ENCODE results near the gene PRKCD.

PRKCD gene

GRCh38 chr3:53236112-53236841 lies 75.3 kb downstream of the PRKCD start:
- peak in 1 of 2 donors; percentile 22 for DNase-seq

GRCh38 chr3:53238051-53238850 lies 77.2 kb downstream of the PRKCD start:
- no peak for DNase-seq

GRCh38 chr3:53238886-53239285 lies 77.9 kb downstream of the PRKCD start:
- no peak for DNase-seq

DNA sequence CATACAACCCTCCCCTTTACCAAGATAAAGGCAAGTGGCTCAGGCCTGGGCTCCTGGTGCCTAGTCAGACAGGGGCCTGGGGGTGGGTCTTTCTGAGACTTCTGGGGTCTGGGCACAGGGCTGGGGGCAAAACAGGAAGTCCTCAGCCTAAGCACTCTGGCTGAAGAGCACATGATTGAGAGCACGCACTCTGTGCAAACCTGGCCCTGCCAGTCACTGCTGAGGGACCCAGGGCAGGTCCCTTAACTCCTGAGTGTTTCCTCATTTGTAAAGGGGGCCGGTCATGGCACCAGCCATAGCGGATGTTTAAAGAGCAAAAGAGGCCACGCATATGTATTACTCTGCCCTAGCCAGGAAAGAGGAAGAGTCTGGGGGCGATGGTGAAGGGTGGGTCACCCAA lies 78.8 kb downstream of the PRKCD start:
- DNase-seq, result no peak

DNA sequence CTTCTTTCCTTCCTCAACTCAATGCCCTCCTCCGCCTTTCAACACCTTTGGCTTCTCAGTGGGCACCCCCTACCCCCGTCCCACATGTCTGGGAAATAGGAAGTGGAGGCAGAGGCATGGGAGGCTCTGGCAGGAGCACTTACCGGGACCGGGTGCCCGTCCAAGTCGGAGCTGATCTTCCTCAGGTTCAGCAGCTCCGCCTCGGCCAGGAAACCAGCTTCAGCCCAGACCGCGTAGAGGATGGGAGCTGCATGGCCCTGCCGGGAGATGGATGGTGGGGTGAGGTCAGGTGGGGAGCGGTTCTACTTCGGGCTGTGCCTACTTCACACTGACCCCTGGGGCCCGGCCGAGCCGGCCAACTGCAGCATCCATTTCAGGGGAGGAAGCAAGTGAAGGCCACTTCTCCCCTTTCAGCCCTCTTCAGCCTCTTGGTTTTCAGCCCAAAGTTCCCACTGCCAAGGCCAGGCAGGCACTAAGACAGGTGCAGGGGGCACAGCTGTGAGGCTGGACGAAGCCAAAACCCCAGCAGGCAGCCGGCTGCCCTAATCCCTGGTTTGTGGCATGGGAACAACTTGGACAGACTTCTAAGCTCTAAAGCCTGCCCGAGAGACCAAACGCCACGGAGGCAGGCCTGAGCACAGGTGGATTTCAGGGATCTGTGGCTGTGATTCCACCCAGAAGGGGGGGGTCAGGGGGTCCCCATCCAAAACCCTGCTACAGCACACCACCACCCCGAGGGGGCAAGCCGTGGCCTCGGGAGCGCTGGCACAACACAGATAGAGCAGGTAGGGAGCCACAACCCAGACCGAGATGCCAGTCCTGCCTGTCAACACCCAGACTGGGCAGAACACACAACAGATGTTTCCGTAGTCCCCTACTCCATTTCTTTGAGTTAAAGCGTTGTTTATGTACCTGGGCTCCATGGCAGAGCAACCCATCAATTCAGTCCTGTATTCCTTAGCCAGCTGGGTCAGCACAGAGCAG lies 80.3 kb downstream of the PRKCD start:
- DNase-seq, result no peak

- no peak for DNase-seq
Measured at GRCh38 chr3:53242155-53242554, 81.1 kb downstream of the PRKCD start.

Measured in CD4-positive, alpha-beta T cell treated with Interleukin-1 beta for 1 hour (primary cell).